Limb (tissue), 2 donors: ENCODE measurements around the gene RIN1.
A peak's percentile ranks its signal among the peaks of the same experiment; 100 is the strongest.

Source experiments
- DNase-seq, 2 donors: peaks; one replicate each; pipeline ENCODE4 v3.0.0-alpha.2; 2016; ENCODE audit errors: extremely low spot score in 2 of 2

RIN1 gene

GRCh38 chr11:66282468-66283455, 53.5 kb downstream of the RIN1 start:
- DNase-seq = peak; percentile 98
